H1 (cell line): Measurements from ENCODE around the gene KLRC3. TPM values are rescaled to one million over a fixed set of nuclear protein-coding genes. Genes with fewer than 3 reads are reported as not detected.

Experiments used
- CTCF ChIA-PET: fragments of 300-600 bp; sonication (Branson Sonifier 250); formaldehyde crosslinking; loops from one replicate; lab custom pipeline; 2021; ENCODE audit not compliant: partially characterized antibody; lab: Charles Lee
- POLR2A ChIA-PET: fragments of 300-600 bp; sonication (Branson Sonifier 250); formaldehyde crosslinking; loops from one replicate; lab custom pipeline; 2021; ENCODE audit warnings: inconsistent platforms; ENCODE audit not compliant: partially characterized antibody; lab: Charles Lee
- DNase-seq, 2 experiments: peaks; one replicate each; pipeline versions ENCODE4 v3.0.0 to v3.0.0-alpha.2; 2010 to 2022; ENCODE audit warnings: low spot score in 2 of 2, low read depth in 1 of 2, mixed read lengths in 1 of 2
- FAIRE-seq: peaks from 2 replicates; lab custom pipeline; 2011; peaks lifted over from hg19 to GRCh38; lab: Jason Lieb, UNC
- H2AFZ ChIP-seq: 2 replicates; pipeline ENCODE4 v1.8.1; 2012; ENCODE audit warnings: low read length, inconsistent platforms
- H2AK5ac ChIP-seq: 2 replicates; pipeline ENCODE4 v1.6.1; 2013; ENCODE audit warnings: low read depth, low read length
- H2BK120ac ChIP-seq: replicated peaks from 2 replicates; pipeline ENCODE3; 2013; ENCODE audit warnings: low read depth, low read length, inconsistent platforms
- H2BK12ac ChIP-seq: 2 replicates; pipeline ENCODE4 v1.6.1; 2013; ENCODE audit warnings: low read depth, low read length
- H2BK15ac ChIP-seq: 2 replicates; pipeline ENCODE4 v1.6.1; 2013; ENCODE audit warnings: low read length
- H2BK20ac ChIP-seq: 2 replicates; pipeline ENCODE4 v1.6.1; 2013; ENCODE audit warnings: low read length
- H2BK5ac ChIP-seq: 2 replicates; pipeline ENCODE4 v1.6.1; 2013; ENCODE audit warnings: low read depth, low read length
- H3K14ac ChIP-seq: 2 replicates; pipeline ENCODE4 v1.6.1; 2013; ENCODE audit warnings: inconsistent platforms; ENCODE audit not compliant: insufficient read length
- H3K18ac ChIP-seq: 2 replicates; pipeline ENCODE4 v1.6.1; 2013; ENCODE audit warnings: low read length; ENCODE audit errors: extremely low read depth
- H3K23ac ChIP-seq: 2 replicates; pipeline ENCODE4 v1.6.1; 2013; ENCODE audit warnings: inconsistent platforms; ENCODE audit not compliant: insufficient read length
- H3K23me2 ChIP-seq: 2 replicates; pipeline ENCODE4 v1.6.1; 2013; ENCODE audit warnings: low read depth, low read length
- H3K27ac ChIP-seq: 2 replicates; pipeline ENCODE4 v1.6.1; 2011; ENCODE audit warnings: low read depth, low read length, inconsistent platforms
- H3K27me3 ChIP-seq, 4 experiments: replicated peaks in 1 of 4; 1 replicate in 1 of 4; 2 replicates in 3 of 4; pipeline versions ENCODE4 v1.6.1 to v1.8.1; 2011 to 2013; ENCODE audit warnings: low read length in 3 of 4, mild to moderate bottlenecking in 3 of 4, inconsistent platforms in 2 of 4, mixed read lengths in 2 of 4, moderate library complexity in 1 of 4; ENCODE audit not compliant: control insufficient read depth in 3 of 4, insufficient read depth in 3 of 4; ENCODE audit errors: extremely low read depth in 1 of 4
- H3K36me3 ChIP-seq, 4 experiments: 2 replicates each; pipeline versions ENCODE4 v1.6.1 to v1.8.1; 2011 to 2013; ENCODE audit warnings: mild to moderate bottlenecking in 4 of 4, low read length in 3 of 4, moderate library complexity in 2 of 4, control low read depth in 1 of 4, inconsistent platforms in 1 of 4; ENCODE audit not compliant: insufficient read depth in 4 of 4, control insufficient read depth in 2 of 4
- H3K4ac ChIP-seq: replicated peaks from 2 replicates; pipeline ENCODE3; 2013; ENCODE audit warnings: low read length, low read depth, mixed read lengths, inconsistent platforms; ENCODE audit not compliant: insufficient read length
- H3K4me1 ChIP-seq, 4 experiments: replicated peaks in 1 of 4; 1 replicate in 1 of 4; 2 replicates in 3 of 4; pipeline versions ENCODE4 v1.6.1 to v1.8.1; 2011 to 2013; ENCODE audit warnings: low read length in 3 of 4, inconsistent platforms in 2 of 4, mixed read lengths in 1 of 4; ENCODE audit not compliant: insufficient read depth in 4 of 4, control insufficient read depth in 3 of 4
- H3K4me2 ChIP-seq, 2 experiments: 2 replicates each; pipeline versions ENCODE4 v1.6.1 to v1.8.1; 2011 to 2013; ENCODE audit warnings: low read depth in 2 of 2, low read length in 2 of 2, control low read depth in 1 of 2, inconsistent platforms in 1 of 2, mild to moderate bottlenecking in 1 of 2; ENCODE audit not compliant: insufficient read depth in 1 of 2
- H3K4me3 ChIP-seq, 4 experiments: fragments of 200-600, 300-600 bp in 1 of 4; sonication (generic), shearing (Covaris generic), sonication (Bioruptor Twin) in 1 of 4; 2 replicates each; pipeline versions ENCODE4 v1.5.1 to v1.8.1; 2011 to 2016; ENCODE audit warnings: low read length in 4 of 4, low read depth in 3 of 4, control low read depth in 2 of 4, inconsistent platforms in 2 of 4, mild to moderate bottlenecking in 2 of 4, mixed read lengths in 1 of 4, moderate library complexity in 1 of 4; ENCODE audit not compliant: insufficient read depth in 2 of 4; ENCODE audit errors: extremely low read depth in 1 of 4
- H3K56ac ChIP-seq: replicated peaks from 2 replicates; pipeline ENCODE3; 2013; ENCODE audit warnings: low read depth, mild to moderate bottlenecking, mixed read lengths, low read length, inconsistent platforms; ENCODE audit not compliant: insufficient read length
- H3K79me1 ChIP-seq: 2 replicates; pipeline ENCODE4 v1.6.1; 2013; ENCODE audit warnings: low read depth, low read length, control low read depth
- H3K79me2 ChIP-seq, 2 experiments: 2 replicates each; pipeline versions ENCODE4 v1.6.1 to v1.8.1; 2012 to 2013; ENCODE audit warnings: low read length in 2 of 2, mild to moderate bottlenecking in 2 of 2, inconsistent platforms in 1 of 2; ENCODE audit not compliant: insufficient read depth in 2 of 2, control insufficient read depth in 1 of 2
- H3K9ac ChIP-seq, 4 experiments: replicated peaks in 1 of 4; 1 replicate in 1 of 4; 2 replicates in 3 of 4; pipeline versions ENCODE4 v1.6.1 to v1.8.1; 2011 to 2013; ENCODE audit warnings: low read depth in 3 of 4, low read length in 3 of 4, control low read depth in 2 of 4, mild to moderate bottlenecking in 2 of 4, moderate library complexity in 2 of 4, inconsistent platforms in 1 of 4; ENCODE audit errors: extremely low read depth in 1 of 4
- H3K9me3 ChIP-seq, 2 experiments: 2 replicates each; pipeline versions ENCODE4 v1.6.1 to v1.8.1; 2012 to 2013; ENCODE audit warnings: mild to moderate bottlenecking in 2 of 2, moderate library complexity in 2 of 2, control low read depth in 1 of 2, inconsistent platforms in 1 of 2, low read depth in 1 of 2, low read length in 1 of 2, mixed read lengths in 1 of 2; ENCODE audit not compliant: insufficient read depth in 2 of 2
- H4K20me1 ChIP-seq, 2 experiments: replicated peaks in 1 of 2; 2 replicates each; pipeline versions ENCODE3 to v1.8.1; 2011 to 2013; ENCODE audit warnings: inconsistent platforms in 2 of 2, low read length in 2 of 2, mild to moderate bottlenecking in 1 of 2; ENCODE audit not compliant: insufficient read depth in 2 of 2, control insufficient read depth in 1 of 2
- H4K5ac ChIP-seq: 2 replicates; pipeline ENCODE4 v1.6.1; 2013; ENCODE audit warnings: low read length, low read depth, mixed read lengths, inconsistent platforms; ENCODE audit not compliant: insufficient read length
- H4K8ac ChIP-seq: 2 replicates; pipeline ENCODE4 v1.8.0; 2013; ENCODE audit warnings: mild to moderate bottlenecking, moderate library complexity, low read length, inconsistent platforms; ENCODE audit not compliant: insufficient read depth; ENCODE audit errors: extremely low read depth
- H4K91ac ChIP-seq: replicated peaks from 2 replicates; pipeline ENCODE3; 2013; ENCODE audit warnings: low read length, mixed read lengths, inconsistent platforms; ENCODE audit not compliant: insufficient read length
- SAP30 ChIP-seq: fragments of 300-600 bp; sonication (generic); IDR thresholded peaks from 2 replicates; pipeline ENCODE4 v1.7.1; 2012; ENCODE audit warnings: low read length, moderate library complexity, mild to moderate bottlenecking, inconsistent platforms; ENCODE audit not compliant: insufficient read depth, insufficient replicate concordance
- WGBS, 2 experiments: shearing (Covaris generic) in 1 of 2; methylation state at CpG; one replicate each; pipeline versions ENCODE4 v1.1.6 to v1.1.7; 2013 to 2015; ENCODE audit warnings: low lambda C conversion rate in 2 of 2, mixed read lengths in 2 of 2, inconsistent platforms in 1 of 2, low coverage in 1 of 2, missing lambda C conversion rate in 1 of 2; ENCODE audit not compliant: insufficient replicate concordance in 2 of 2, insufficient coverage in 1 of 2, insufficient read length in 1 of 2; ENCODE audit errors: extremely low coverage in 1 of 2, missing lambda C conversion rate in 1 of 2; 5-methylcytosine and 5-hydroxymethylcytosine counted together
- polyA plus RNA-seq, 7 experiments: library from polyadenylated mRNA; depleted of rRNA in 3 of 7; stranded (reverse) in 5 of 7; unstranded in 2 of 7; fragments of >200 nt in 5 of 7; fragments of 200-250 nt in 2 of 7; gene quantifications; 1 replicate in 5 of 7; 2 replicates in 1 of 7; 4 replicates in 1 of 7; pipeline versions ENCODE4 v1.2.1 to v1.2.3, GENCODE V29; 2011 to 2013; ENCODE audit warnings: missing spikeins in 2 of 7, mixed read lengths in 2 of 7
- total RNA-seq: library from RNA; stranded (reverse); fragmentation: NEBNext Ultra II Directional; extraction: Animal tissue kit (Norgen Biotek cat#: 25700); gene quantifications from 2 replicates; pipeline ENCODE4 v1.2.1, GENCODE V29; 2021

Gene KLRC3
- total and polyA plus RNA-seq, 2 of the 8 experiments (the other 6 are each of a cell fraction or from before 2014, with no cell fraction given), result not detected

DNA sequence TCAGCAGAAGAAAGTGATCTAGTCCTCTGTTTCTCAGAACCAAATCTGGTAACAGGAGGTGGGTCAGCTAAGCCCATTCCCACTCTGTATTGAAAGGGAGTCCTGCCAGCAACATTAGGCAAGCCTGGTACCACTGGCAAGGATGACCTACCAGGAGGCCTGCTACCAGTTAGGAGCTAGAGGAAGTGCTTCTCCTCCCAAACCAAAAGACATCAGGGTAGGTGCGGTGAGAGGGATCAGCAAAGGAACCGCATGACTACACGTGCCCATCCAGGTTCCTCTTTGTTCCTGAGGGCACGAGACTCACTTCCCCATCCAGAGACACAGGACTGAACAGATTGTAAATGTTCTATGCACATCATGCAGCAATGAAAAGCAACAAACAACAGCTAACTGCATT lies 13.7 kb downstream of the KLRC3 start:
- H2BK20ac ChIP-seq, result no peak overlapping the region
- no peak overlapping the region for H3K14ac ChIP-seq
- ChIA-PET POLR2A (no interaction called here), CTCF (interaction anchor here (0.5 to 0.6 kb wide), 2 partner anchors 111 to 318 kb away, joined by 3 read pairs; no protein-coding TSS in a partner anchor)
- no peak overlapping the region for H4K8ac ChIP-seq
- H3K18ac ChIP-seq, result no peak overlapping the region
- peaks cover 0 to 5% of the 10 kb centered on the region in 2 experiments; a peak in 1 of 4 replicates for H3K9me3 ChIP-seq
- no peaks in the 10 kb centered on the region for H4K20me1 ChIP-seq
- H3K4me1 ChIP-seq, result no peaks in the 10 kb centered on the region
- no peak overlapping the region for H3K4me2 ChIP-seq
- no peaks in the 10 kb centered on the region for H3K27me3 ChIP-seq
- no peak overlapping the region for H3K9ac ChIP-seq
- no peaks in the 10 kb centered on the region for H3K23me2 ChIP-seq
- no peak overlapping the region for H3K27ac ChIP-seq
- no peak overlapping the region for H4K91ac ChIP-seq
- WGBS, 2 experiments, result 96% methylated on average over 4 of the region's 4 CpGs; no CpG with 5 or more reads in 1 of the 2 experiments
- H2AK5ac ChIP-seq, result 0 out of 2 replicates have a peak overlapping the region, but pooled peaks have one; percentile 56
- no peak overlapping the region for H3K4ac ChIP-seq
- no peak overlapping the region for H3K23ac ChIP-seq
- H2BK5ac ChIP-seq, result no peak overlapping the region
- H2BK15ac ChIP-seq, result no peak overlapping the region
- H3K4me3 ChIP-seq, result no peak overlapping the region
- 0 out of 2 replicates have a peak overlapping the region, but pooled peaks have one; percentile 19 for H2BK12ac ChIP-seq
- no peak overlapping the region for H4K5ac ChIP-seq
- no peaks in the 10 kb centered on the region for H3K79me1 ChIP-seq
- no peak for FAIRE-seq
- H2BK120ac ChIP-seq, result no peak overlapping the region
- no peaks in the 10 kb centered on the region for H3K36me3 ChIP-seq
- no peak for TF ChIP-seq SAP30
- H2AFZ ChIP-seq, result peak overlapping the region; percentile 65
- H3K56ac ChIP-seq, result no peak overlapping the region
- no peaks in the 10 kb centered on the region for H3K79me2 ChIP-seq
- DNase-seq, result no peak
